Measurements from ENCODE around the gene MACROH2A1. TPM values are rescaled to one million over a fixed set of nuclear protein-coding genes. Genes with fewer than 3 reads are reported as not detected.

MACROH2A1 gene
- total and polyA plus RNA-seq, 9 of the 15 experiments (the other 6 are each of a cell fraction or from before 2014, with no cell fraction given), result 44.9 to 289 (median 193) TPM

DNA sequence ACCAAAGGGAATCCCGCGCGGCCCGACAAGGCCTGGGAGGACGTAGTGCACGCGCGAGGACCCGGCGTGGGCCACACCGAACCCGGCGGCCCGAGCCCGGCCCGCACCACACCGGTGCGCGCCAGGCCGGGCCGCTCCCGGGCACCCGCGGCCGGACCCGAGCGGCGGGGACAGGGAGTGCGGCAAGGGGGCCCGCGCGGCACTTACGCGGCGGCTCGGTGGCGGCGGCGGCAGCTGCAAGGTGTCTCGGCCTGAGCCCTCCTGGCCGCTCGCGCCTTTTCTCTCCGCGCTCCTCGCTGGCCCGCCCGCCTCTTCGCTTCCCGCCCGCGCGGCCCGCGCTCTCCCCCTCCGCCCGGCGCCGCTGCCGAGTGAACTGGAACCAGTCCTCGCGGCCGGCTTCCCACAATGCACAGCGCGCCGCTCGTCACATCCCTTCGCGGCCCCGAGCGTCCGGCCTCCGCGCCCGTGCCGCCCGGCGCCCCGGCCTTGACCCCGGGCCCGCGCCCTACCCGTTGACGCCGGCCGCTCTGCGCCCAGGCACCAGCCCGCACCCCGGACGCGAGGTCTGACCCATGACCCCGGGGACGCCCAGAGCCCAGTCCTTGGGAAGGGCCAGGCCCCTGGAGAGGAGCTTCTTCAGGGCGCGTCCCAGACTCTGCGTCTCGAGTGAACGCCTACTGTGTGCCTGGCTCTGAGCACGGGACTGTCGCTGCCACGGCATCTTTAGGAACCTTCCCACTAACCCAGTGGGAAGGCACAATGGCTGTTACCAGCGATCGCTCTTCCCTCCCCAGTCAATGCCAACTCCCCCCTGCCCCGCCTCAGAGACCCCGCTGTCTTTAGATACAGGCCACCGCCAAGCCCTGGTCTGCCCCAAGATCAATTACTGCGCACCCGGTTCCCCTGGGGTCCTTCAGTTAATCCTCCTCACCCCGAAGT, at the start of gene MACROH2A1 (continued):
- TF ChIP-seq, protein P1, sequence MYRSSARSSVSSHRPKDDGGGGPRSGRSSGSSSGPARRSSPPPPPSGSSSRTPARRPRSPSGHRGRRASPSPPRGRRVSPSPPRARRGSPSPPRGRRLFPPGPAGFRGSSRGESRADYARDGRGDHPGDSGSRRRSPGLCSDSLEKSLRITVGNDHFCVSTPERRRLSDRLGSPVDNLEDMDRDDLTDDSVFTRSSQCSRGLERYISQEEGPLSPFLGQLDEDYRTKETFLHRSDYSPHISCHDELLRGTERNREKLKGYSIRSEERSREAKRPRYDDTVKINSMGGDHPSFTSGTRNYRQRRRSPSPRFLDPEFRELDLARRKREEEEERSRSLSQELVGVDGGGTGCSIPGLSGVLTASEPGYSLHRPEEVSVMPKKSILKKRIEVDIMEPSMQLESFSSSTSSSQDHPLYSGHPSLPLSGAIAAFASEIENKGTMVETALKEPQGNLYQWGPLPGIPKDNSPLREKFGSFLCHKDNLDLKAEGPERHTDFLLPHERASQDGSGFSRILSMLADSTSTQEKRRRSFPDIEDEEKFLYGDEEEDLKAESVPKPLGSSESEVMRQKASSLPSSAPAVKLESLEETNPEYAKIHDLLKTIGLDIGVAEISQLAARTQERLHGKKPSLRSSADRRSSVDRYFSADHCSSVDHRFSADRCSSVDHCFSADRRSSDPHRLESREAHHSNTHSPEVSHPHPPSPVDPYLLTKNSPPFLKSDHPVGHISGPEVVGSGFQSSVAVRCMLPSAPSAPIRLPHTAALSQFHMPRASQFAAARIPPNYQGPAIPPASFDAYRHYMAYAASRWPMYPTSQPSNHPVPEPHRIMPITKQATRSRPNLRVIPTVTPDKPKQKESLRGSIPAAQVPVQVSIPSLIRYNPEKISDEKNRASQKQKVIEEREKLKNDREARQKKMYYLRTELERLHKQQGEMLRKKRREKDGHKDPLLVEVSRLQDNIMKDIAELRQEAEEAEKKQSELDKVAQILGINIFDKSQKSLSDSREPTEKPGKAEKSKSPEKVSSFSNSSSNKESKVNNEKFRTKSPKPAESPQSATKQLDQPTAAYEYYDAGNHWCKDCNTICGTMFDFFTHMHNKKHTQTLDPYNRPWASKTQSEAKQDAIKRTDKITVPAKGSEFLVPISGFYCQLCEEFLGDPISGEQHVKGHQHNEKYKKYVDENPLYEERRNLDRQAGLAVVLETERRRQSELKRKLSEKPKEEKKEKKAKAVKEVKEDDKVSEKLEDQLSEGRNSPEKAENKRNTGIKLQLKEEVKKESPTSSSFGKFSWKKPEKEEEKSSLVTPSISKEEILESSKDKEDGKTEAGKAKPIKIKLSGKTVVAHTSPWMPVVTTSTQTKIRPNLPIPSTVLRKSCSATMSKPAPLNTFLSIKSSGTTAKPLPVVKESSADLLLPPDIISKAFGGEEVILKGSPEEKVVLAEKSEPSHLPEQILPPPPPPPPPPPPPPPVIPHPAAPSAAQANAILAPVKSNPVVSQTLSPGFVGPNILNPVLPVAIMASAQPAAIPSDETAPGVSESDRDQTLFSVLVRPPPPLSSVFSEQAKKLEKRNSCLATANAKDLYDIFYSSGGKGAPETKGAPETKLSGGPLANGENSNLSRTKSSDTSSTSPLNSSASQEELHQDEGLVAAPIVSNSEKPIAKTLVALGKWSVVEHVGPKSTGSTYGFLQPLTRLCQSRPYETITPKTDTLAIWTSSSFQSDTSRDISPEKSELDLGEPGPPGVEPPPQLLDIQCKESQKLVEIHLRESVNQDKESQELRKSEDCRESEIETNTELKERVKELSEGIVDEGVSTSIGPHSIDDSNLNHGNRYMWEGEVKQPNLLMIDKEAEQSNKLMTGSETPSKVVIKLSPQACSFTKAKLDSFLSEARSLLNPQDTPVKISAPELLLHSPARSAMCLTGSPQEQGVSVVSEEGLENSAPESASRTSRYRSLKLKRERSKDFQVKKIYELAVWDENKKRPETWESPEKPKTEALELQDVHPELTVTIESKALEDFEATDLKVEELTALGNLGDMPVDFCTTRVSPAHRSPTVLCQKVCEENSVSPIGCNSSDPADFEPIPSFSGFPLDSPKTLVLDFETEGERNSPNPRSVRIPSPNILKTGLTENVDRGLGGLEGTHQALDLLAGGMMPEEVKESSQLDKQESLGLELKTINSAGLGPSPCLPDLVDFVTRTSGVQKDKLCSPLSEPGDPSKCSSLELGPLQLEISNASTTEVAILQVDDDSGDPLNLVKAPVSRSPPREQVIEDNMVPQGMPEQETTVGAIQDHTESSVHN (IDR thresholded peaks at IDR 0.05; ENCODE audit: borderline replicate concordance in 1 of 2, low read depth in 1 of 2), result no peak
- TF ChIP-seq CREM (IDR thresholded peaks at IDR 0.05; ENCODE audit: low read depth) (peak; percentile 91), SMC3 (conservative IDR thresholded peaks at IDR 0.05; ENCODE audit: insufficient read depth, low read depth, low read length) (no peak), PML (IDR thresholded peaks at IDR 0.05; ENCODE audit: low read length) (peak; percentile 48; the same call in 1 of the 2 replicates)
- TF ChIP-seq, protein P2, sequence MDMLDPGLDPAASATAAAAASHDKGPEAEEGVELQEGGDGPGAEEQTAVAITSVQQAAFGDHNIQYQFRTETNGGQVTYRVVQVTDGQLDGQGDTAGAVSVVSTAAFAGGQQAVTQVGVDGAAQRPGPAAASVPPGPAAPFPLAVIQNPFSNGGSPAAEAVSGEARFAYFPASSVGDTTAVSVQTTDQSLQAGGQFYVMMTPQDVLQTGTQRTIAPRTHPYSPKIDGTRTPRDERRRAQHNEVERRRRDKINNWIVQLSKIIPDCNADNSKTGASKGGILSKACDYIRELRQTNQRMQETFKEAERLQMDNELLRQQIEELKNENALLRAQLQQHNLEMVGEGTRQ (CRISPR knock-in tag; IDR thresholded peaks at IDR 0.05), result no peak
- TF ChIP-seq, protein P3, sequence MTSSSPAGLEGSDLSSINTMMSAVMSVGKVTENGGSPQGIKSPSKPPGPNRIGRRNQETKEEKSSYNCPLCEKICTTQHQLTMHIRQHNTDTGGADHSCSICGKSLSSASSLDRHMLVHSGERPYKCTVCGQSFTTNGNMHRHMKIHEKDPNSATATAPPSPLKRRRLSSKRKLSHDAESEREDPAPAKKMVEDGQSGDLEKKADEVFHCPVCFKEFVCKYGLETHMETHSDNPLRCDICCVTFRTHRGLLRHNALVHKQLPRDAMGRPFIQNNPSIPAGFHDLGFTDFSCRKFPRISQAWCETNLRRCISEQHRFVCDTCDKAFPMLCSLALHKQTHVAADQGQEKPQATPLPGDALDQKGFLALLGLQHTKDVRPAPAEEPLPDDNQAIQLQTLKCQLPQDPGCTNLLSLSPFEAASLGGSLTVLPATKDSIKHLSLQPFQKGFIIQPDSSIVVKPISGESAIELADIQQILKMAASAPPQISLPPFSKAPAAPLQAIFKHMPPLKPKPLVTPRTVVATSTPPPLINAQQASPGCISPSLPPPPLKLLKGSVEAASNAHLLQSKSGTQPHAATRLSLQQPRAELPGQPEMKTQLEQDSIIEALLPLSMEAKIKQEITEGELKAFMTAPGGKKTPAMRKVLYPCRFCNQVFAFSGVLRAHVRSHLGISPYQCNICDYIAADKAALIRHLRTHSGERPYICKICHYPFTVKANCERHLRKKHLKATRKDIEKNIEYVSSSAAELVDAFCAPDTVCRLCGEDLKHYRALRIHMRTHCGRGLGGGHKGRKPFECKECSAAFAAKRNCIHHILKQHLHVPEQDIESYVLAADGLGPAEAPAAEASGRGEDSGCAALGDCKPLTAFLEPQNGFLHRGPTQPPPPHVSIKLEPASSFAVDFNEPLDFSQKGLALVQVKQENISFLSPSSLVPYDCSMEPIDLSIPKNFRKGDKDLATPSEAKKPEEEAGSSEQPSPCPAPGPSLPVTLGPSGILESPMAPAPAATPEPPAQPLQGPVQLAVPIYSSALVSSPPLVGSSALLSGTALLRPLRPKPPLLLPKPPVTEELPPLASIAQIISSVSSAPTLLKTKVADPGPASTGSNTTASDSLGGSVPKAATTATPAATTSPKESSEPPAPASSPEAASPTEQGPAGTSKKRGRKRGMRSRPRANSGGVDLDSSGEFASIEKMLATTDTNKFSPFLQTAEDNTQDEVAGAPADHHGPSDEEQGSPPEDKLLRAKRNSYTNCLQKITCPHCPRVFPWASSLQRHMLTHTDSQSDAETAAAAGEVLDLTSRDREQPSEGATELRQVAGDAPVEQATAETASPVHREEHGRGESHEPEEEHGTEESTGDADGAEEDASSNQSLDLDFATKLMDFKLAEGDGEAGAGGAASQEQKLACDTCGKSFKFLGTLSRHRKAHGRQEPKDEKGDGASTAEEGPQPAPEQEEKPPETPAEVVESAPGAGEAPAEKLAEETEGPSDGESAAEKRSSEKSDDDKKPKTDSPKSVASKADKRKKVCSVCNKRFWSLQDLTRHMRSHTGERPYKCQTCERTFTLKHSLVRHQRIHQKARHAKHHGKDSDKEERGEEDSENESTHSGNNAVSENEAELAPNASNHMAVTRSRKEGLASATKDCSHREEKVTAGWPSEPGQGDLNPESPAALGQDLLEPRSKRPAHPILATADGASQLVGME (CRISPR knock-in tag; IDR thresholded peaks at IDR 0.05), result 0 out of 2 replicates have a peak, but pooled peaks have one; percentile 68
- TF ChIP-seq, protein P4, sequence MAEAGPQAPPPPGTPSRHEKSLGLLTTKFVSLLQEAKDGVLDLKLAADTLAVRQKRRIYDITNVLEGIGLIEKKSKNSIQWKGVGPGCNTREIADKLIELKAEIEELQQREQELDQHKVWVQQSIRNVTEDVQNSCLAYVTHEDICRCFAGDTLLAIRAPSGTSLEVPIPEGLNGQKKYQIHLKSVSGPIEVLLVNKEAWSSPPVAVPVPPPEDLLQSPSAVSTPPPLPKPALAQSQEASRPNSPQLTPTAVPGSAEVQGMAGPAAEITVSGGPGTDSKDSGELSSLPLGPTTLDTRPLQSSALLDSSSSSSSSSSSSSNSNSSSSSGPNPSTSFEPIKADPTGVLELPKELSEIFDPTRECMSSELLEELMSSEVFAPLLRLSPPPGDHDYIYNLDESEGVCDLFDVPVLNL (CRISPR knock-in tag; IDR thresholded peaks at IDR 0.05; ENCODE audit: low read depth), result no peak

All from K562 (cell line).